Measurements from ENCODE around the gene PCBP4.

DNA sequence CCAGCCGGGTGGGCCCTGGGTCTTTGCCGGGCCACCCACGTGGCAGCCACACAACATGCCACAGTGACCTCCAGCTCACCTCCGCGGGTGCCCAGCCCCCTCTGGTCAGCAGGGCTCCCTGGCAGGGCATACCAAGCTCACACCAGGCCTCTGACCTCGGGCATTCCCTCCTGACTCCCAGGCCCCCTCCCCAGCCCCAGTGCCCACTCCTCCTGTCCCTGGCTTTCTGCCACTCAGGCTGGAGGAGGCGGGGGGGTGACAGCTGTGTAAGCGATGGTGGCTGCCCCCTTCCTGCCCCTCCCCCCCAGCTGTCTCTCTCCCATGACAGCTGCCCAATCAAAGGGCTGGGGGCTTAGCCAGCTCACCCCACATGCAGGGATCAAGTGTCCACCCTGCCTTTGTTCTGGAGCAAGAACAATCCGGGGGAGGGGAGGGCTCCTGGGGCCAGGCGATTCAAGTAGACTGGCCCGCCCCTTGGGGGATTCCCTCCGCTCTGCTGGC, 3.3 kb downstream of the PCBP4 start:
- no peak for TF ChIP-seq POLR2A (IDR thresholded peaks at IDR 0.05)
- TF ChIP-seq POLR2AphosphoS5 (IDR thresholded peaks at IDR 0.05) = no peak

Measured in transverse colon (tissue), 3 donors.